HEK293 (cell line): Measurements from ENCODE around the gene POLR1F.

Source experiments
- CTCF ChIA-PET: fragments of 350-600 bp; formaldehyde crosslinking; extraction: SDS; loops from one replicate; lab custom pipeline; 2021; ENCODE audit warnings: antibody characterized with exemption; lab: Yijun Ruan, JAX
- POLR2A ChIA-PET: fragments of 300-600 bp; formaldehyde crosslinking; extraction: SDS; loops from one replicate; lab custom pipeline; 2020; ENCODE audit warnings: antibody characterized with exemption, inconsistent platforms; lab: Yijun Ruan, JAX
- H3K27ac ChIP-seq: fragments of 200-500 bp; sonication (Bioruptor generic); 2 replicates; pipeline ENCODE4 v1.5.1; 2014; ENCODE audit warnings: low read depth, low read length, control low read depth, inconsistent platforms; ENCODE audit errors: extremely low read depth
- H3K36me3 ChIP-seq, 2 experiments: fragments of 200-500 bp in 1 of 2; sonication (Bioruptor generic) in 1 of 2; 1 replicate in 1 of 2; 2 replicates in 1 of 2; pipeline ENCODE4 v1.5.1; 2014 to 2017; ENCODE audit warnings: inconsistent platforms in 2 of 2, low read length in 2 of 2; ENCODE audit not compliant: control insufficient read depth in 2 of 2, insufficient read depth in 1 of 2
- H3K4me1 ChIP-seq: fragments of 200-500 bp; sonication (Bioruptor generic); 2 replicates; pipeline ENCODE4 v1.5.1; 2014; ENCODE audit warnings: mild to moderate bottlenecking, low read length, inconsistent platforms; ENCODE audit not compliant: control insufficient read depth, insufficient read depth
- H3K4me3 ChIP-seq: 2 replicates; pipeline ENCODE4 v1.5.1; 2011; ENCODE audit warnings: low read depth, mild to moderate bottlenecking, control low read depth, low read length, moderate library complexity
- H3K9me3 ChIP-seq: fragments of 200-500 bp; sonication (Bioruptor generic); 2 replicates; pipeline ENCODE4 v1.5.1; 2014; ENCODE audit warnings: low read depth, low read length, inconsistent platforms; ENCODE audit not compliant: control insufficient read depth, insufficient read depth
- KLF1 ChIP-seq: fragments of 450-650 bp; formaldehyde crosslinking; IDR thresholded peaks from 2 replicates; pipeline ENCODE4 v1.5.1; 2016; ENCODE audit warnings: missing biosample characterization, missing genetic modification characterization
- KLF8 ChIP-seq: fragments of 450-650 bp; formaldehyde crosslinking; IDR thresholded peaks from 2 replicates; pipeline ENCODE4 v1.5.1; 2016; ENCODE audit warnings: missing biosample characterization, missing genetic modification characterization
- OSR2 ChIP-seq: fragments of 450-650 bp; formaldehyde crosslinking; IDR thresholded peaks from 2 replicates; pipeline ENCODE4 v1.5.1; 2016; ENCODE audit warnings: missing biosample characterization, missing genetic modification characterization
- PBX3 ChIP-seq: sonication (generic); formaldehyde crosslinking; IDR thresholded peaks from 2 replicates; pipeline ENCODE4 v1.8.1; 2022; ENCODE audit warnings: mild to moderate bottlenecking, moderate library complexity, missing genetic modification reagents
- PRDM4 ChIP-seq: fragments of 450-650 bp; formaldehyde crosslinking; IDR thresholded peaks from 2 replicates; pipeline ENCODE4 v1.5.1; 2017; ENCODE audit warnings: missing biosample characterization, missing genetic modification characterization
- TRIM28 ChIP-seq: IDR thresholded peaks from 2 replicates; pipeline ENCODE4 v1.6.1; 2011; ENCODE audit warnings: low read length, control low read depth, borderline replicate concordance
- YY1 ChIP-seq: fragments of 450-650 bp; formaldehyde crosslinking; IDR thresholded peaks from 2 replicates; pipeline ENCODE4 v1.5.1; 2018; ENCODE audit warnings: missing biosample characterization, missing genetic modification characterization
- ZBTB6 ChIP-seq: fragments of 450-650 bp; formaldehyde crosslinking; IDR thresholded peaks from 2 replicates; pipeline ENCODE4 v1.5.1; 2017; ENCODE audit warnings: missing biosample characterization, missing genetic modification characterization
- ZEB2 ChIP-seq: fragments of 450-650 bp; formaldehyde crosslinking; IDR thresholded peaks from 2 replicates; pipeline ENCODE4 v1.5.1; 2016; ENCODE audit warnings: missing biosample characterization, missing genetic modification characterization
- ZIC2 ChIP-seq: fragments of 450-650 bp; formaldehyde crosslinking; IDR thresholded peaks from 2 replicates; pipeline ENCODE4 v1.5.1; 2016; ENCODE audit warnings: missing biosample characterization, missing genetic modification characterization
- ZNF146 ChIP-seq: fragments of 450-650 bp; formaldehyde crosslinking; IDR thresholded peaks from 2 replicates; pipeline ENCODE4 v1.5.1; 2016; ENCODE audit warnings: missing biosample characterization, missing genetic modification characterization
- ZNF211 ChIP-seq: fragments of 450-650 bp; formaldehyde crosslinking; IDR thresholded peaks from 2 replicates; pipeline ENCODE4 v1.5.1; 2016; ENCODE audit warnings: low read depth, missing biosample characterization, missing genetic modification characterization
- ZNF214 ChIP-seq: fragments of 450-650 bp; formaldehyde crosslinking; IDR thresholded peaks from 2 replicates; pipeline ENCODE4 v1.5.1; 2017; ENCODE audit warnings: missing biosample characterization, mild to moderate bottlenecking, missing genetic modification characterization, borderline replicate concordance
- ZNF24 ChIP-seq: fragments of 450-650 bp; formaldehyde crosslinking; IDR thresholded peaks from 2 replicates; pipeline ENCODE4 v1.5.1; 2016; ENCODE audit warnings: missing biosample characterization, missing genetic modification characterization
- ZNF292 ChIP-seq: fragments of 450-650 bp; formaldehyde crosslinking; IDR thresholded peaks from 2 replicates; pipeline ENCODE4 v1.5.1; 2016; ENCODE audit warnings: low read depth, missing biosample characterization, missing genetic modification characterization, borderline replicate concordance
- ZNF37A ChIP-seq: fragments of 450-650 bp; IDR thresholded peaks from 2 replicates; pipeline ENCODE4 v1.5.1; 2018; ENCODE audit warnings: missing biosample characterization, missing genetic modification characterization
- ZNF510 ChIP-seq: fragments of 450-650 bp; formaldehyde crosslinking; IDR thresholded peaks from 2 replicates; pipeline ENCODE4 v1.5.1; 2018; ENCODE audit warnings: mild to moderate bottlenecking, missing genetic modification characterization, missing biosample characterization; ENCODE audit not compliant: insufficient replicate concordance
- ZNF555 ChIP-seq: fragments of 450-650 bp; formaldehyde crosslinking; conservative IDR thresholded peaks from 2 replicates; pipeline ENCODE4 v1.5.1; 2017; ENCODE audit warnings: missing biosample characterization, mild to moderate bottlenecking, missing genetic modification characterization, inconsistent platforms
- ZNF558 ChIP-seq: fragments of 450-650 bp; formaldehyde crosslinking; IDR thresholded peaks from 2 replicates; pipeline ENCODE4 v1.5.1; 2016; ENCODE audit warnings: missing biosample characterization, missing genetic modification characterization
- ZNF560 ChIP-seq: fragments of 450-650 bp; formaldehyde crosslinking; IDR thresholded peaks from 2 replicates; pipeline ENCODE4 v1.5.1; 2017; ENCODE audit warnings: missing biosample characterization, missing genetic modification characterization, borderline replicate concordance
- ZNF571 ChIP-seq: fragments of 450-650 bp; formaldehyde crosslinking; IDR thresholded peaks from 2 replicates; pipeline ENCODE4 v1.5.0; 2017; ENCODE audit warnings: missing biosample characterization, missing genetic modification characterization
- ZNF677 ChIP-seq: fragments of 450-650 bp; IDR thresholded peaks from 2 replicates; pipeline ENCODE4 v1.5.0; 2018; ENCODE audit warnings: missing biosample characterization, mild to moderate bottlenecking, missing genetic modification characterization, moderate library complexity
- ZNF76 ChIP-seq: fragments of 450-650 bp; formaldehyde crosslinking; IDR thresholded peaks from 2 replicates; pipeline ENCODE4; 2016; ENCODE audit warnings: low read depth, missing biosample characterization, missing genetic modification characterization, borderline replicate concordance
- ZNF777 ChIP-seq: fragments of 450-650 bp; formaldehyde crosslinking; IDR thresholded peaks from 2 replicates; pipeline ENCODE4 v1.5.1; 2017; ENCODE audit warnings: missing biosample characterization, missing genetic modification characterization, borderline replicate concordance

The POLR1F gene

GRCh38 chr7:19728716-19729115, 19.9 kb upstream of the POLR1F start:
- CTCF ChIA-PET, result interaction anchor here (0.6 to 0.8 kb wide), 2 partner anchors 13 to 15 kb away, joined by 3 to 4 read pairs; no protein-coding TSS in a partner anchor
- POLR2A ChIA-PET, result no interaction called here
- Histone ChIP-seq H3K4me3 (no peak overlapping the region), H3K27ac (no peak overlapping the region), H3K36me3 (no peaks in the 10 kb centered on the region), H3K9me3 (no peaks in the 10 kb centered on the region), H3K4me1 (no peaks in the 10 kb centered on the region)
- no peak for TF ChIP-seq ZNF677 (tag by site-specific recombination)
- no peak for TF ChIP-seq ZNF558 (tag by site-specific recombination)
- TF ChIP-seq PBX3 (CRISPR knock-in tag), result no peak
- no peak for TF ChIP-seq OSR2 (tag by site-specific recombination)
- no peak for TF ChIP-seq ZNF76 (tag by site-specific recombination)
- TF ChIP-seq ZNF292, result no peak
- no peak for TF ChIP-seq ZEB2 (tag by site-specific recombination)
- no peak for TF ChIP-seq ZBTB6
- TF ChIP-seq ZNF510 (tag by site-specific recombination), result no peak
- TF ChIP-seq ZIC2 (tag by site-specific recombination), result no peak
- TF ChIP-seq ZNF211, result no peak
- no peak for TF ChIP-seq PRDM4 (tag by site-specific recombination)

- no peaks in the 10 kb centered on the region for H3K9me3 ChIP-seq
- H3K4me3 ChIP-seq, result no peak overlapping the region
- ChIA-PET CTCF (interaction anchor here (0.9 to 1.8 kb wide), 3 partner anchors 12 to 29 kb away, joined by 4 to 7 read pairs (median 6); no protein-coding TSS in a partner anchor), POLR2A (interaction anchor here (0.7 kb wide), 1 partner anchor 184 kb away, joined by 4 read pairs; no protein-coding TSS in a partner anchor)
- no peak overlapping the region for H3K27ac ChIP-seq
- no peaks in the 10 kb centered on the region for H3K36me3 ChIP-seq
- H3K4me1 ChIP-seq, result no peaks in the 10 kb centered on the region
- TF ChIP-seq KLF8 (tag by site-specific recombination), result no peak
- no peak for TF ChIP-seq ZNF571 (tag by site-specific recombination)
- no peak for TF ChIP-seq YY1 (tag by site-specific recombination)
- no peak for TF ChIP-seq ZNF555
- no peak for TF ChIP-seq ZNF560
- no peak for TF ChIP-seq ZNF777 (tag by site-specific recombination)
- no peak for TF ChIP-seq ZEB2 (tag by site-specific recombination)
- TF ChIP-seq TRIM28, result no peak
- no peak for TF ChIP-seq KLF1 (tag by site-specific recombination)
- no peak for TF ChIP-seq ZNF37A
- no peak for TF ChIP-seq ZNF24 (tag by site-specific recombination)
- TF ChIP-seq ZNF214 (tag by site-specific recombination), result no peak
- TF ChIP-seq ZNF146 (tag by site-specific recombination), result no peak
These were observed 16.9 kb upstream of the POLR1F start for GRCh38 chr7:19725770-19726169.
